AG10803 (cell line): ENCODE data around the gene KLKB1.

Experiments
- DNase-seq: peaks from one replicate; pipeline ENCODE4 v3.0.0; 2010; ENCODE audit warnings: low read depth
- H3K4me3 ChIP-seq: 2 replicates; pipeline ENCODE4 v1.5.1; 2011; ENCODE audit warnings: mild to moderate bottlenecking, low read length, control low read depth
- TF ChIP-seq, protein P1 (sequence below): conservative IDR thresholded peaks from 2 replicates; pipeline ENCODE4 v1.5.1; 2011; ENCODE audit warnings: mild to moderate bottlenecking, low read length, control low read depth, inconsistent platforms

Gene KLKB1

DNA sequence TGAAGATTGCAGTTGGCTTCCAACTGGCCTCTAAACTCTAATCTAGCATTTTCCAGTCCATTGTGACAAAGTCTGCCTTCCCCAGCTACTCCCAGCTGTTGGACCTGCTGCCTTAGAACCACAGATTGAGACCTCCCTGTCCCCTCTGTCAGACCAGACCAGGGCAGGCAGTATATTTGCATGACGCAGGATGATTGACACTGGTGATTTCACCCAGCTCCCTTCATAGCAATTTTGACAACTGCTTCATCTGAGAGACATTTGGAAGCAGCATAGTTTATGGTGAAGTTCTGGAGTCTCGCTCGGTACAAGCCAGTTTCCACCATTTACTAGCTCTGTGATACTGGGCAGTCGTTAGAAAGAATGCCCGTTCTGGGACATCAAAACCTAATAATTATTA is 33.5 kb upstream of the KLKB1 start:
- no peak overlapping the region for H3K4me3 ChIP-seq
- TF ChIP-seq, protein P1, sequence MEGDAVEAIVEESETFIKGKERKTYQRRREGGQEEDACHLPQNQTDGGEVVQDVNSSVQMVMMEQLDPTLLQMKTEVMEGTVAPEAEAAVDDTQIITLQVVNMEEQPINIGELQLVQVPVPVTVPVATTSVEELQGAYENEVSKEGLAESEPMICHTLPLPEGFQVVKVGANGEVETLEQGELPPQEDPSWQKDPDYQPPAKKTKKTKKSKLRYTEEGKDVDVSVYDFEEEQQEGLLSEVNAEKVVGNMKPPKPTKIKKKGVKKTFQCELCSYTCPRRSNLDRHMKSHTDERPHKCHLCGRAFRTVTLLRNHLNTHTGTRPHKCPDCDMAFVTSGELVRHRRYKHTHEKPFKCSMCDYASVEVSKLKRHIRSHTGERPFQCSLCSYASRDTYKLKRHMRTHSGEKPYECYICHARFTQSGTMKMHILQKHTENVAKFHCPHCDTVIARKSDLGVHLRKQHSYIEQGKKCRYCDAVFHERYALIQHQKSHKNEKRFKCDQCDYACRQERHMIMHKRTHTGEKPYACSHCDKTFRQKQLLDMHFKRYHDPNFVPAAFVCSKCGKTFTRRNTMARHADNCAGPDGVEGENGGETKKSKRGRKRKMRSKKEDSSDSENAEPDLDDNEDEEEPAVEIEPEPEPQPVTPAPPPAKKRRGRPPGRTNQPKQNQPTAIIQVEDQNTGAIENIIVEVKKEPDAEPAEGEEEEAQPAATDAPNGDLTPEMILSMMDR, result no peak
- no peak for DNase-seq

DNA sequence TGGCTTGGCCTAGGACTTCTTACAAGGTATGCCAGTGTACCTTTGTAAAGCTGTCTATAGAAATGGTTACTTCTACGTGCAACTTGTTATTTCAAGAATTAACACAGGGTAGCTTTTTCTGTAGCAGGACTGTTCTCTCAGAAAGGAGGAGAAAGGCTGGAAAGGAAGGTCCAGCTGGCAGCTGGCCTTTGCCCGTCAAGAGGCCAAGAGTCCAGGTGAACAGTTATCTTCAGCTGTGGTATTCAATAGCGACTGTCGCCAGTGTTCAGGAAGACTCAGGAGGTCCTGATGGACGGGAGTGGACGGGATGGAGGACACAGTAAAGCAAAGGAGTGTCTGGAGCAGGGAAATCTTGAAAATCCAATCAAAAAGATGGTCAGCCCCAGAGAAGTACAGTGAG is 31.2 kb upstream of the KLKB1 start:
- TF ChIP-seq, protein P1, result no peak
- no peak for DNase-seq
- no peak overlapping the region for H3K4me3 ChIP-seq

DNA sequence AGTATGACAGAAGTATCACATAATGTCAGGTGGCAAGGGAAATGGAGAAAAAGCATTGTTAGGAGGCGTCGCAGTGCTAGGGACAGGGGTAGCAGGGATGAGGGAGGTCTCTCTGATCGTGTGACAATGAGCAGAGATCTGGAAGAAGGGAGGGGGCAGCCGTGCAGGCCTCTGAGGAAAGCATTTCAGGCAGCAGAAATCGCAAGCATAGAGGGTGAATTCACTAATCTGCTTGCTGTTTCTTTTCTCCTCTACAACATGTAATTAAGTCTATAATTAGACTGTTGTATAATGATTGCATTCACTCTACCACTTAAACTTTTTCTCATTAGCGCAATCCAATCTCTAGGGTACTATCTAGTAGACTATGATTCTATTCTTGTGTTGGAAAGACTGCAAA is 26.8 kb upstream of the KLKB1 start:
- H3K4me3 ChIP-seq, result no peak overlapping the region
- DNase-seq, result no peak
- TF ChIP-seq, protein P1, result no peak

DNA sequence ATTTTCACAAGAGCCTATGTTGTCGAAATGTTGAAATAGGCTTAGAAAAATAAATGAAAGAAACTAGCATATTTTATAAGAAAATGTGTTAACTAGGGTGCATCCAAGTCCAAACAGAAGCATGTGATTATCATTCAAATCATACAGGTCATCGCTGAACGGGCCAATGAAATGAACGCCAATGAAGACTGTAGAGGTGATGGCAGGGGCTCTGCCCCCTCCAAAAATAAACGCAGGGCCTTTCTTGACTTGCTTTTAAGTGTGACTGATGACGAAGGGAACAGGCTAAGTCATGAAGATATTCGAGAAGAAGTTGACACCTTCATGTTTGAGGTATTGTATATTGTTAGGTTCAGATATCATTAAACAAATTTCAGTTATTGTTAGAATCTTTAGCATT is 26.3 kb upstream of the KLKB1 start:
- H3K4me3 ChIP-seq, result no peak overlapping the region
- TF ChIP-seq, protein P1, result no peak

DNA sequence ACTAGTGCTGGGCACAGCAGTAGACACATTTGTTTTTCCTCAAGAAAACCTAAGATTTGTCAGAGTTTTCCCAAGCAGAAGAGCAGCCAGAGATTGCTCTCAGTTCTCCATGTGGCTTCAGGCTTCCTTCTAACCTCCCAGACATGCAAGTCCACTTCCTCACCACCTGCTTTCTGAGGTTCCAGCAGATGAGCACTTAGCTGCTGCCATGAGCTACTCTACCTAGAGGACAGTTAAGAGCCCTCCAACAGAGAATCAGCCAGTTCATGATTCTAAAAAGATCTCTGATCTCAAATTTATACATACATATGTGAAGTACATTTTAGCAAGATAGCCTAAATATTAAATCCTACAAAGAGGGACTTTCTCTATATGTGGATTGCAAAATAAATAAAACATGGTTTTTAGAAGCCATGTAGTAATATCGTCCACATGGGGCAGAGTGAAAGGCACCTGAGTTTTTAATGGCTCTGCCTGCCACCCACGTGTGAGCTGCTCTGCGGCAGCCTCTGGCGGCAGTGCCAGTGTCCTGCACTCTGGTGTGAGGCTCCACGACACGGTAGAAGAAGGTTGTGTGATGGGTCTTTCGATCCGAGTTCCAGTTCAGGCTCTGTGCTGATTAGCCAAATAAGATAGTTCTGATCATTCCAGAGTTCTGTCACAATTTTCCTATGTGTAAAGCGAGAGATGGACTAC is 25.6 kb upstream of the KLKB1 start:
- DNase-seq, result peak; percentile 25
- TF ChIP-seq, protein P1, result peak; percentile 75
- H3K4me3 ChIP-seq, result no peak overlapping the region

More for the DNA sequence above, 26.3 kb upstream of the KLKB1 start:
- no peak for DNase-seq

DNA sequence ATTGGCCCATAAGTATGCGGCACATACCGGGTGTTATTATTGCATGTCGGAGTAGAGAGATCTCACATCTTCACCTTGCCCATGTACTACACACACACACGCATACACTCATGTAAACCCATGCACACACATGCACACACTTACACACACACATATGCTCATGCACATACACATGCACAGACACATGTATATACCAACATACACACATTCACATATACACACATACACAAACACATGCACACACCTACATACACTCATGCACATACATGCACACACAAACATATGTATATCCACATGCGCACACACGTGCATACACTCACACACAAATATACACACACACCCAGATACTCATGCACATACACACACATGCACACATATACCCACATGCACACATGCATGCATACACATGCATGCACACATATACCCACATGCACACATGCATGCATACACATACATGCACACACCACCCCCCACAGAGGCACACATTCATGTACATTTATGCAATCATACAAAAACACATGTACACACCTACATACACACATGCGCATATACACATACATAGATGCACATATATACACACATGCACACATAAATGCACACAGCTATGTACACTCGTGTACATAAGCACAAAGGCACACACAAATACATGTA is 24.7 kb upstream of the KLKB1 start:
- H3K4me3 ChIP-seq, result no peak overlapping the region
- no peak for DNase-seq
- TF ChIP-seq, protein P1, result no peak

DNA sequence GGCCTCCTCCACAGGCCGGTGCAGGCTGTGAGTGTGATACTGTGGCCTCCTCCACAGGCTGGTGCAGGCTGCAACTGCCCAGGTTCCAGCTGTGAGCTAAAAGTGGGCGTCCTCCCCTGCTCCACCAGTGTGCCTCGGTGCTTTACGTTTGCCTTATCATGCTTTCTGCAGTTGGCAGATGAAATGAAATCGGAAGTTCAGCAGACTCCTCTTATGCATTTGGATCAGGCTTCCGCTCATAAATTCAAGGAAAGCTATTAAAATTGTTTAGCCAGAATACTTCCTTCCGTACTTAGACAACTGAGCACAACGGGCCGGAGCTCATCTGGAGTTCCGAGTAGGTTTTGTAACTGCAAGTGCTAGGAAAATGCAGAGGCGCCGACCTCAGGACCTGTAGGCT is 23.9 kb upstream of the KLKB1 start:
- DNase-seq, result peak; percentile 5
- TF ChIP-seq, protein P1, result no peak
- no peak overlapping the region for H3K4me3 ChIP-seq
